Measurements from ENCODE around the gene AHDC1.
"Not testable (repeated sequence)": the region's sequence is repeated elsewhere in the genome, so short reads cannot be mapped to it uniquely, and the experiment has no call there.

The AHDC1 gene

GRCh38 chr1:27548136-27548853 lies 55.6 kb downstream of the AHDC1 start:
- no peak for DNase-seq

- DNase-seq = no peak
These were observed 56.5 kb downstream of the AHDC1 start for GRCh38 chr1:27547220-27548116.

GRCh38 chr1:27545876-27546275 lies 58.1 kb downstream of the AHDC1 start:
- DNase-seq = no peak

- DNase-seq = no peak
These were observed 58.7 kb downstream of the AHDC1 start for GRCh38 chr1:27545271-27545670.

GRCh38 chr1:27544834-27545233 lies 59.1 kb downstream of the AHDC1 start:
- DNase-seq = no peak

GRCh38 chr1:27543284-27543683 lies 60.7 kb downstream of the AHDC1 start:
- no peak for DNase-seq

- DNase-seq = peak; percentile 93
These were observed 61.3 kb downstream of the AHDC1 start for GRCh38 chr1:27542463-27543273.

GRCh38 chr1:27539901-27540861 lies 63.8 kb downstream of the AHDC1 start:
- no peak for DNase-seq

- no peak for DNase-seq
These were observed 65.2 kb downstream of the AHDC1 start for GRCh38 chr1:27538793-27539192.

GRCh38 chr1:27538305-27538676 lies 65.7 kb downstream of the AHDC1 start:
- not testable (repeated sequence) for DNase-seq

GRCh38 chr1:27536767-27537166 lies 67.2 kb downstream of the AHDC1 start:
- peak; percentile 93 for DNase-seq

- DNase-seq = no peak
These were observed 67.8 kb downstream of the AHDC1 start for GRCh38 chr1:27536010-27536757.

- DNase-seq = no peak
These were observed 68.6 kb downstream of the AHDC1 start for GRCh38 chr1:27535386-27535785.

- no peak for DNase-seq
These were observed 71.8 kb downstream of the AHDC1 start for GRCh38 chr1:27531959-27532685.

GRCh38 chr1:27530192-27530591 lies 73.8 kb downstream of the AHDC1 start:
- no peak for DNase-seq

GRCh38 chr1:27529704-27530018 lies 74.3 kb downstream of the AHDC1 start:
- no peak for DNase-seq

- DNase-seq = peak; percentile 96
These were observed 74.9 kb downstream of the AHDC1 start for GRCh38 chr1:27528818-27529703.

GRCh38 chr1:27527890-27528817 lies 75.8 kb downstream of the AHDC1 start:
- DNase-seq = peak; percentile 89
